Activated T-cell treated with anti-CD3 and anti-CD28 coated beads, Interleukin-2, amount 50 U/mL, for 1 hour (primary cell): ENCODE results near the gene SDCCAG8.
"Not testable (repeated sequence)": the region's sequence is repeated elsewhere in the genome, so short reads cannot be mapped to it uniquely, and the experiment has no call there.

Source experiments
- DNase-seq: peaks from one replicate; pipeline ENCODE4 v3.0.0-alpha.2; 2020

SDCCAG8 gene

GRCh38 chr1:243287123-243287460, 31.3 kb downstream of the SDCCAG8 start:
- no peak for DNase-seq

- no peak for DNase-seq
Measured at GRCh38 chr1:243287652-243288051, 31.8 kb downstream of the SDCCAG8 start.

DNA sequence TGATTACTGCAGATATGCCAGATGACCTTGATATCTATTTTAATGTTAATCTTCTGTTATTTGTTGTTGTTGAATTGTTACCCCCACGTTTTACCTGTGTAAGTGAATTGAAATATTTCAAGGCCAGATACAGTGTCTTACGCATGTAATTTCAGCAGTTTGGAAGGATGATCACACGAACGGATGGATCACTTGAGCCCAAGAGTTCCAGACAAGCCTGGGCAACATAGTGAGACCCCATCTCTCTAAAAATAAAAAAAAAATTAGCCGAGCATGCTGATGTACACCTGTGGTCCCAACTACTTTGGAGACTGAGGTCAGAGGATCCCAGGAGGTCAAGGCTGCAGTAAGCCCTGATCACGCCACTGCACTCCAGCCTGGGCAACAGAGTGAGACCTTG, 32.2 kb downstream of the SDCCAG8 start:
- DNase-seq: no peak

- no peak for DNase-seq
Measured at GRCh38 chr1:243291292-243291691, 35.5 kb downstream of the SDCCAG8 start.

GRCh38 chr1:243292117-243292516, 36.3 kb downstream of the SDCCAG8 start:
- DNase-seq: no peak

DNA sequence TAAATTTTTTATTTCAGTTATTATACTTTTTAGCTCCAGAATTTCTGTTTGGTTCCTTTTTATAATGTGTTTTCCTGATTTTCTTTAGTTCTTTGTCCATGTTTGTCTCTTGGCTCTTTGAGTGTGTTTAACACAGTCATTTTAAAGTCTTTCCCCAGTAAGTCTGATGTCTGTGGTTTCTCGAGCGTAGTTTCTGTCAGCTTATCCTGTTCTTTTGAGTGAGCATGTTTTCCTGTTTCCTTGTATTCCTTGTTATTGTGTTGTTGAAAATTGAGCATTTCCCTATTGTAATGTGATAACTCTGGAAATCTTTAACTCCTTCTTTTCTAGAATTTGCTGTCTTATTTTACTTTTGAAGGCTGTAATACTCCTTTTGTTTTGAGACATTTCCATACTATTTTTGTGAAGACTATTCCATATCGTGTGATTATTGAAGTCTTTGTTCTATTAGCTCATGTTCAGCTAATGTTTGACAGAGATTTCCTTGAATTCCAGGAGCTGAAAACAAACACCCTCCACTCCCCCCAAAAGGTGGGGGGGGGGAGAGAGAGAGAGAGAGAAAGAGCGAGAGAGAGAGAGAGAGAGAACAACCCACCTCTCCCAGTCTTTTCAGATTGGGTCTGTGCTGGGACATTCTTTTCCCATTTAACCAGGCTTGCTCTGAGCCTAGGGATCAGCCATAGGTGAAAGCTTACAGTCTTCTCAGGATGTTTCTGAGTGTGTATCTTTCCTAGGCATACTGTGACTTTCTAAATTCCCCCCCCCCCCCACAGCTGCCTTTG, 38.3 kb downstream of the SDCCAG8 start:
- no peak for DNase-seq

DNA sequence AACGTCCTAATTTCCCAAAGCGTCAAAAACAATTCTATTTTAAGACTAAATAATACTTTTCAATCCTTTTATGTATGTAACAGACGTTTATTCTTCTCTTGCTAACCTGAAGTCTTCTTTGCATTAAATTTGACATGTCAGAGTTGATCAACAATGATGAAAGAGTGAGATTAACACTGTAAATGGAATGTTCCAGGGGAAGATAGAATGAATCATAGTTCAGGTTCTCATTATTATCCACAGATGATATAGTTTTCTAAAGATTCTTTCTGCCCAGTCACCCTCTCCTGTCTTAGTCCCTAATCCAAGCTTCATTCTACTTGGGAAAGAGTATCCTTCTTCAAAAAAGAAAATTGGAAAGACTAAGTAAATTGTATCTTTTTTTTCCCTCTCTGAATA, 38.9 kb downstream of the SDCCAG8 start:
- DNase-seq: no peak

- DNase-seq: no peak
Measured at GRCh38 chr1:243299069-243299468, 43.2 kb downstream of the SDCCAG8 start.

- DNase-seq: no peak
Measured at GRCh38 chr1:243301059-243301458, 45.2 kb downstream of the SDCCAG8 start.

DNA sequence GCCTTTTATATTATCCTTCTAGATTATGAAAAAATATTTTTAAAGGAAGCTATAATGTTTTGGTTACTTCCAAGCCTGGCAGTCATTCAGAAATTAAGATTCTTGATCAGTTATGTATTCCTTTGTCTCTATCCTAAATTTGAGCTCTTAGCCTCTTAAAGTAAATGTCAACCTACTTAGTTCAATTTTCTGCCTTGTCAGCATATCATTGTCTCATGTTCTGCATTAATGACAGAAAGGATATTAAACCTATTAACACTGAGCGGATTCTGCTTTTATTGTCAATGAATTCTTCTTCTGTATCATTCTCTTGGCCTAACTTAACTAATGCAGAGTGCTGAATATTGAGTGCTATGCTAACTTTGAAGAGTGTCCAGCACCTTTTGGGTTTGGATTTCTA, 56.0 kb downstream of the SDCCAG8 start:
- no peak for DNase-seq

DNA sequence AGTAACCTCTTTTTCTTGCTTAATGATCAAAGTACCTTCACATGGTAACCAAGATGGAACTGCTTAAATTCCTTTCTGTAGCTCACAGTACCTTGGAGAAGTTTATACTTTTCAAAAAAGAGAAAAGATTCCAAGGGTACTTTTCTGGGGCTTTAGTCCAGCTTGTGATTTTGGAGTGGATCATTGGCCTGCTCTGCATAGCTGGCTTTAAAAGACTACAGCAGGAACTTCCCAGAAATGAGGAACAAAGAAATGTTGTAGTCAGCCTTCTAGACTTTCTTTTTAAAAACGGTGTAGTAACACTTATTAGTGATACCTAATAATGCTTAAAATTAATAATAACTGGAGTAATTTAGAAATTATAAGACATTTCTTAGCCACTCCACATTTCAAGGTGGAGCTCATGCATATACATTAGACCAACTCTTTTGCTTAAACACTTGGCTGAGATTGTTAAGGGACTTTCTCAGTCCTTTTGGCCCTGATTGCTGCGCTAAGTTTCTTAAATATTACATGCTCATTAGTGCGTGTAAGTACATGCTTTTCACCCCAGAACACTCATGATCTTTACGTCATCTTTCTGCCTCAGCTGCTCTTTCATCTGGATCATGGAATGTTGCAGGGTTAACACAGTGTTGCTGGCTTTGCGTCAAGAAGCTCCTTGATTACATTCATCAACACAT, 57.3 kb downstream of the SDCCAG8 start:
- no peak for DNase-seq

GRCh38 chr1:243313635-243314536, 58.0 kb downstream of the SDCCAG8 start:
- no peak for DNase-seq

DNA sequence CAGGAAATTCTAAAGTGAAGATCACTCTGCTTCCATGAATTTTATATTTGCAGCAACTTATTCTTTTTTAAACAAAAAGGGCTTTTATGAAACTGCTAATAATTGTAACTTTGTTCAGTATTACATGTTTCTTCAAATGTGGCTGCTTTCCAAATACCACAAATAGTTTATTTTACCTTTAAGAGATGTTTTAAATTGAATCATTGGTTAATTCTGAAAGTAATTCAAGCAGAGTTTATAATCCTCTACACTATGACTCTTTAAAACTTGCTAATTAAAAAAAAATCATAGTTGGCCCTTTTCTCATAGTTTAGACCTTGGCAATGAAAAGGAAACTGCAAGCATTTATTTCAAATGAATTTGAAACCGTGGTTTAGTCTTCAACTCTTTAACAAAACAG, 59.6 kb downstream of the SDCCAG8 start:
- DNase-seq: no peak

DNA sequence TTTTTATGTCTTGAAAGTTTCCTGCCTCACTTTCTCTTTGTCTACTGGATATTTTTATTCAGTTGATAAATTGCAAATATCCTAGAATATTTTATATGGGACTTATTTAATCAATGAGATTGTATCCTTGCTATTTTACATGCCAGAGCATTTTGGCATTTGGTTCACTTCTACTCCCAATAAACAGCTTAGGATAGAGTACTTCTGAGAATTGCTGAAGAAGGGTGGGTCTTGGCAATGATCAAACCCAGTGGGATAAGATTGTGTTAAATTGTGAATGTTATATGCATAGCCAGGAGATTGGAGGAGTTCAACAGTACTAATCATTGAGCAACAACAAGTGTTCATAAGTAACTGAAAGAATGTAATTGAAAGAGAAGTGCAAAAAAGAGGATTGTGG, 60.1 kb downstream of the SDCCAG8 start:
- no peak for DNase-seq

DNA sequence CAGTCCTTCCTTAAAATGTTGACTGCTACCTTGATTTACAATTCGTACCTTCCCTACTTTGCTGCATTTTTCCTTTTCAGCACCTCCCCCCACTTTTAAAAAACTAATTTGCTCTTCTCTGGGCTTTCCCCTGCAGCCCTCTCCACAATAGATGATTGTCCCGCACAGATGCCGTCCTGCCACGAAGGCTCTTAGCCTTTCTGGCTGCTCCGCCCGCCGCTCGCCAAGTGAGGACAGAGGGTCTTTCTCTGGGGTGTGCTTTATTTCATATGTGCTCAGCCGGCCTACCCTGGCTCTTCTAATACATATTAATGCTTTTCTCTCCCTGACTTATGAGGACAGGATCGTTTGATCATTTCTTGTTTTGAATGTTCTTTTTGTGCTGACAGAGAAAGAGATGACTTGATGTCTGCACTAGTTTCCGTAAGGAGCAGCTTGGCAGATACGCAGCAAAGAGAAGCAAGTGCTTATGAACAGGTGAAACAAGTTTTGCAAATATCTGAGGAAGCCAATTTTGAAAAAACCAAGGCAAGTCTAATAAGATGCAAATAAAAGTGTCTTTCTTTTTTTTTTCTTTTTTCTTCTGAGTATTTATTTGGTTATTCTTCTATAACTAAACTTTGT, 60.6 kb downstream of the SDCCAG8 start:
- no peak for DNase-seq

DNA sequence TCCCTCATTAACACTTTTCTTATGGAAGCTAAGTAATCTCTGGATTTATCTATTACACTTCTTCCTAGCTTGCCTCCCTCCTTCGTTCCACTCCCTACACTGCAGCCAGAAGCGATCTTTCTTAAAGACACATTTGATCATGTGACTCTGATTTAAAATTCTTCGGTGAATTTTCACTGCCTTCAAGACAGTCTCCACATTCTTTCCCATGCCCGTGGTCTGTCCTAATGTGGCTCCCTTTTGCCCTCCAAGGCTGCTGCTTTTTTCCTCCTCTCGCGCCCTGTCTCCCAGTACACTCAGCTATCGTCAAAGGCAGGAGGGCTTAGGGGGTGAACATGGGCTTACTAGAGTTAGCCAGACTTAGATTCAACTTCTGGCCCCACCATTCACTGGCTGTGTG, 64.4 kb downstream of the SDCCAG8 start:
- no peak for DNase-seq

- DNase-seq: no peak
Measured at GRCh38 chr1:243322326-243322725, 66.5 kb downstream of the SDCCAG8 start.

DNA sequence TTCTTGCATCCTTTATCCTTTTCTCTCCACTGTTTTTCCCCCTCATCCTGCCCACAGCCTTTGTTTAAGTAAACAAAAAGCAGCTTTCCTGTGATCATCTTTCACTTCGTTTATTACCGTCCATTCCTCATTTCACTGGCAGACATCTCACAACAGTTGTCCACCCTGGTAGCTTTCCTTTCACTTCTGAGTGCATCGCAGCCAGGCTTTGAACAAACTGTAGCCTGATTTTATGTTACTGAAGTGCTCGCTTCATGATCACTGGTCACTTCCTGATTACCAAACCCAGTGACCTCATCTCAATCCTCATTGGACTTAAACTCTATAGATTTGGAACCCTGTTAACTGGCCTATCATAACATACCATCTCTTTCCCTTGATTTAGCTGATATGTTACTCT, 67.7 kb downstream of the SDCCAG8 start:
- no peak for DNase-seq

- no peak for DNase-seq
Measured at GRCh38 chr1:243325305-243325890, 69.6 kb downstream of the SDCCAG8 start.

- no peak for DNase-seq
Measured at GRCh38 chr1:243332440-243332839, 76.6 kb downstream of the SDCCAG8 start.

DNA sequence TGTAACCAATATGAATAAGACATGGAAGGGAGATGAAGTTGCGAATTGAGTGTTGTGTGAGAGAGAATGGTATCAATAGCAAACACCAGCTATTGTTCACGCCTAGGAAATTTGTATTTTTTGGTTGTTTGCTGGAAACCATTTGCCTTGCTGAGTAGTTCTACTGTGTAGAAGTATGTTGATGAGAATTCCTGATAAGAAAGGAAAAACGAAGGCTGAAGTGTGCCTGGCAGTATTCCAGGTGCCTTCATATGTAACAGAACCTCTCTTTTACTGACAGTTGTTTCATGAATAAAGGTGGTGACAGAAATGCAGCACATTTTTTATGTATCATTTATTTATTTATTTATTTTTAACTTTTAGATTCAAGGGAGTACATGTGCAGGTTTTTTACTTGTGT, 79.5 kb downstream of the SDCCAG8 start:
- no peak for DNase-seq

GRCh38 chr1:243336163-243336562, 80.3 kb downstream of the SDCCAG8 start:
- no peak for DNase-seq

DNA sequence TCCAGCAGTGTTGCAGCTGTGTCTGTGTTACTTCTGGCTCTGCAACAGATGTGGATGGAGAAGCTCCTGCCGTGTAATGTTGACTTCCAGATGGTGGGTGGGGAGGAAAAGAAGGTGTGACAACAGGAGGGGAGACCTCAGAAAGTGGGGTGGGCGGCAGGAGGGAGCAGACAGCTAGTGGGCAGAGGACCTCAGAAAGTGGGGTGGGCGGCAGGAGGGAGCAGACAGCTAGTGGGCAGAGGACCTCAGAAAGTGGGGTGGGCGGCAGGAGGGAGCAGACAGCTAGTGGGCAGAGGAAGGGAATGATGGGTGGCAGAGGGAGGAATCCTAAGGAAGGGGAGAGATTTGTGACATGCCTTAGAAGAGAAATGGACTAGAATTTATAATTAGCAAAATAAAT, 83.0 kb downstream of the SDCCAG8 start:
- not testable (repeated sequence) for DNase-seq
